ENCODE measurements around the gene SLC5A4.
A peak's percentile ranks its signal among the peaks of the same experiment; 100 is the strongest.
"Not testable (repeated sequence)": the region's sequence is repeated elsewhere in the genome, so short reads cannot be mapped to it uniquely, and the experiment has no call there.

SLC5A4 gene

GRCh38 chr22:32255217-32255616, at the start of gene SLC5A4:
Gene SLC5A4, minus strand, starts transcription at chr22:32255347. Its CDS starts 18 bp downstream, at chr22:32255329.
- no peak for DNase-seq

- not testable (repeated sequence) for DNase-seq
These were observed 38.8 kb upstream of the SLC5A4 start for GRCh38 chr22:32293921-32294320.

GRCh38 chr22:32286290-32286840, 31.2 kb upstream of the SLC5A4 start:
- no peak for DNase-seq

- DNase-seq: no peak
These were observed 25.9 kb upstream of the SLC5A4 start for GRCh38 chr22:32281072-32281471.

GRCh38 chr22:32275353-32275752, 20.2 kb upstream of the SLC5A4 start:
- not testable (repeated sequence) for DNase-seq

GRCh38 chr22:32271389-32271788, 16.2 kb upstream of the SLC5A4 start:
- no peak for DNase-seq

GRCh38 chr22:32270641-32271369, 15.7 kb upstream of the SLC5A4 start:
- no peak for DNase-seq

GRCh38 chr22:32269316-32269715, 14.2 kb upstream of the SLC5A4 start:
- no peak for DNase-seq

GRCh38 chr22:32267011-32267410, 11.9 kb upstream of the SLC5A4 start:
- no peak for DNase-seq

GRCh38 chr22:32265882-32266767, 11.0 kb upstream of the SLC5A4 start:
- DNase-seq: peak; percentile 4

- not testable (repeated sequence) for DNase-seq
These were observed 8.5 kb upstream of the SLC5A4 start for GRCh38 chr22:32263678-32264077.

GRCh38 chr22:32261306-32261705, 6.2 kb upstream of the SLC5A4 start:
- no peak for DNase-seq

- DNase-seq: no peak
These were observed 3.6 kb upstream of the SLC5A4 start for GRCh38 chr22:32258791-32259190.

- no peak for DNase-seq
These were observed 579 bp upstream of the SLC5A4 start for GRCh38 chr22:32255726-32256125.

GRCh38 chr22:32249231-32249630, 5.9 kb downstream of the SLC5A4 start:
- DNase-seq: no peak

- DNase-seq: no peak
These were observed 6.9 kb downstream of the SLC5A4 start for GRCh38 chr22:32248276-32248675.

GRCh38 chr22:32246166-32246565, 9.0 kb downstream of the SLC5A4 start:
- no peak for DNase-seq

GRCh38 chr22:32245042-32245441, 10.1 kb downstream of the SLC5A4 start:
- no peak for DNase-seq

GRCh38 chr22:32244547-32244946, 10.6 kb downstream of the SLC5A4 start:
- no peak for DNase-seq

- no peak for DNase-seq
These were observed 14.7 kb downstream of the SLC5A4 start for GRCh38 chr22:32240461-32240860.

GRCh38 chr22:32237906-32238305, 17.2 kb downstream of the SLC5A4 start:
- DNase-seq: no peak

- DNase-seq: no peak
These were observed 18.2 kb downstream of the SLC5A4 start for GRCh38 chr22:32236970-32237369.

- no peak for DNase-seq
These were observed 22.1 kb downstream of the SLC5A4 start for GRCh38 chr22:32233091-32233490.
